ENCODE measurements around the gene CD82.

DNA sequence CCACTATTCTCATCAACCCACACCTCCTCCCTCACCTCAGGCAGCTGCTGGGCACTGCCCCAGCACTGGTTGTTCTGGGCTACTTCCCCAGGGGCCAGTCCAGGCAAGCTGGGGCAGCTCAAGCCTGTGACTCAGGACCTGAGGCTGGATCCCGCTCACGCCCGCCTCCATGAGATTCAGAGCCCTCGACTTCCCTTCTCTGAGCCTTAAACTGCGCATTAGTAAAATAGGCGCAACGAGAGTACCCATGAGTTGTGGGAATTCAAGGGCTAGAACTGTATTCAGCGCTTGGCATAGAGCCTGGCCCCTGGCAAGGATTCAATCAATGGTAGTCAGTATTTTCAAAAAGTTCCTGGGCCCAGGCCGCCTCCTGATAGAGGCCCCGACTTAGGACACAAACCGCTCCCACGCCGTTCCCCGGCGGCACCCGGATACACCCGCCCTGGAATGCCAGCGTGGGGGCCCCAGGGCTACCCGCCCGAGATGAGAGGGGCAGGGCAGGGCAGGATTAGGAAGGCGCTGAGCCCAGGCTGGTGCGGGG is 723 bp upstream of the CD82 start:
- TF ChIP-seq, protein P1, sequence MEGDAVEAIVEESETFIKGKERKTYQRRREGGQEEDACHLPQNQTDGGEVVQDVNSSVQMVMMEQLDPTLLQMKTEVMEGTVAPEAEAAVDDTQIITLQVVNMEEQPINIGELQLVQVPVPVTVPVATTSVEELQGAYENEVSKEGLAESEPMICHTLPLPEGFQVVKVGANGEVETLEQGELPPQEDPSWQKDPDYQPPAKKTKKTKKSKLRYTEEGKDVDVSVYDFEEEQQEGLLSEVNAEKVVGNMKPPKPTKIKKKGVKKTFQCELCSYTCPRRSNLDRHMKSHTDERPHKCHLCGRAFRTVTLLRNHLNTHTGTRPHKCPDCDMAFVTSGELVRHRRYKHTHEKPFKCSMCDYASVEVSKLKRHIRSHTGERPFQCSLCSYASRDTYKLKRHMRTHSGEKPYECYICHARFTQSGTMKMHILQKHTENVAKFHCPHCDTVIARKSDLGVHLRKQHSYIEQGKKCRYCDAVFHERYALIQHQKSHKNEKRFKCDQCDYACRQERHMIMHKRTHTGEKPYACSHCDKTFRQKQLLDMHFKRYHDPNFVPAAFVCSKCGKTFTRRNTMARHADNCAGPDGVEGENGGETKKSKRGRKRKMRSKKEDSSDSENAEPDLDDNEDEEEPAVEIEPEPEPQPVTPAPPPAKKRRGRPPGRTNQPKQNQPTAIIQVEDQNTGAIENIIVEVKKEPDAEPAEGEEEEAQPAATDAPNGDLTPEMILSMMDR (conservative IDR thresholded peaks at IDR 0.05; ENCODE audit: low read depth, low read length): no peak
- no peak for TF ChIP-seq EZH2 (IDR thresholded peaks at IDR 0.05; ENCODE audit: borderline replicate concordance, low read depth, low read length, poor library complexity, severe bottlenecking)

All from A673 (cell line).